GM23248 (cell line): Measurements from ENCODE around the gene MGAM2. TPM values are rescaled to one million over a fixed set of nuclear protein-coding genes. Genes with fewer than 3 reads are reported as not detected.

Source experiments
- DNase-seq: peaks from one replicate; pipeline ENCODE4 v3.0.0-alpha.2; 2015
- H2AFZ ChIP-seq: fragments of 200-600 bp; sonication (generic); 2 replicates; pipeline ENCODE4 v1.6.1; 2016; ENCODE audit warnings: antibody characterized with exemption
- H3F3A ChIP-seq: fragments of 200-600 bp; sonication (generic); 2 replicates; pipeline ENCODE4 v1.6.1; 2016; ENCODE audit warnings: mild to moderate bottlenecking, antibody characterized with exemption, mixed run types; ENCODE audit not compliant: insufficient read depth
- H3K27ac ChIP-seq: fragments of 200-600 bp; sonication (generic); 2 replicates; pipeline ENCODE4 v1.5.1; 2016; ENCODE audit warnings: mild to moderate bottlenecking
- H3K27me3 ChIP-seq: fragments of 200-600 bp; sonication (generic); replicated peaks from 2 replicates; pipeline ENCODE4 v1.6.1; 2016; ENCODE audit warnings: mild to moderate bottlenecking; ENCODE audit not compliant: insufficient read depth
- H3K36me3 ChIP-seq: fragments of 200-600 bp; sonication (generic); 2 replicates; pipeline ENCODE4 v1.6.1; 2016; ENCODE audit warnings: low read depth, mild to moderate bottlenecking
- H3K4me1 ChIP-seq: fragments of 200-600 bp; sonication (generic); 2 replicates; pipeline ENCODE4 v1.6.1; 2016; ENCODE audit warnings: mild to moderate bottlenecking; ENCODE audit not compliant: insufficient read depth
- H3K4me2 ChIP-seq: fragments of 200-600 bp; sonication (generic); one replicate; pipeline ENCODE4 v1.6.1; 2016; ENCODE audit warnings: mild to moderate bottlenecking; ENCODE audit not compliant: unreplicated experiment
- H3K4me3 ChIP-seq: fragments of 200-600 bp; sonication (generic); 2 replicates; pipeline ENCODE4 v1.5.1; 2016; ENCODE audit warnings: mild to moderate bottlenecking
- H3K79me2 ChIP-seq: fragments of 200-600 bp; sonication (generic); 2 replicates; pipeline ENCODE4 v1.6.1; 2016; ENCODE audit warnings: mild to moderate bottlenecking; ENCODE audit not compliant: insufficient read depth
- H3K9ac ChIP-seq: fragments of 200-600 bp; sonication (generic); 2 replicates; pipeline ENCODE4 v1.6.1; 2016; ENCODE audit warnings: mild to moderate bottlenecking
- H3K9me2 ChIP-seq: fragments of 200-600 bp; sonication (generic); 2 replicates; pipeline ENCODE4 v1.6.1; 2016; ENCODE audit warnings: mixed run types, mild to moderate bottlenecking, moderate library complexity; ENCODE audit not compliant: insufficient read depth
- H3K9me3 ChIP-seq: fragments of 200-600 bp; sonication (generic); one replicate; pipeline ENCODE4 v1.6.1; 2017; ENCODE audit warnings: low read depth
- H4K20me1 ChIP-seq: fragments of 200-600 bp; sonication (generic); 2 replicates; pipeline ENCODE4 v1.6.0; 2016; ENCODE audit not compliant: insufficient read depth
- EZH2 ChIP-seq: fragments of 200-600 bp; sonication (generic); IDR thresholded peaks from 2 replicates; pipeline ENCODE4 v1.6.1; 2018; ENCODE audit warnings: antibody characterized with exemption, mild to moderate bottlenecking; ENCODE audit not compliant: insufficient read depth, poor library complexity, severe bottlenecking
- EZH2phosphoT487 ChIP-seq: fragments of 200-600 bp; sonication (generic); IDR thresholded peaks from 2 replicates; pipeline ENCODE4 v1.6.1; 2018; ENCODE audit warnings: antibody characterized with exemption, moderate library complexity, mild to moderate bottlenecking, low read depth; ENCODE audit not compliant: insufficient read depth
- WGBS, 2 experiments: methylation state at CpG; one replicate each; pipeline ENCODE4 v1.1.6; 2015 to 2017; ENCODE audit warnings: low lambda C conversion rate in 2 of 2, low coverage in 1 of 2; ENCODE audit errors: missing lambda C conversion rate in 2 of 2; 5-methylcytosine and 5-hydroxymethylcytosine counted together
- in situ Hi-C: fragments of 300-500 bp; cut with MboI; formaldehyde crosslinking; loops from 2 replicates; pipeline ENCODE4 v1.15.0; 2020
- polyA plus RNA-seq: library from polyadenylated mRNA; unstranded; fragments of >200 nt; fragmentation: Nextera tagmentation; extraction: Ambion mirVana; gene quantifications from 2 replicates; pipeline ENCODE4 v1.2.1, GENCODE V29; 2016
- total RNA-seq: library from RNA; depleted of rRNA; stranded (reverse); fragments of >200 nt; shearing (Covaris generic); gene quantifications from 2 replicates; pipeline ENCODE4 v1.2.3, GENCODE V29; 2014

The MGAM2 gene
- total and polyA plus RNA-seq, 2 experiments from 2014 or later = not detected

DNA sequence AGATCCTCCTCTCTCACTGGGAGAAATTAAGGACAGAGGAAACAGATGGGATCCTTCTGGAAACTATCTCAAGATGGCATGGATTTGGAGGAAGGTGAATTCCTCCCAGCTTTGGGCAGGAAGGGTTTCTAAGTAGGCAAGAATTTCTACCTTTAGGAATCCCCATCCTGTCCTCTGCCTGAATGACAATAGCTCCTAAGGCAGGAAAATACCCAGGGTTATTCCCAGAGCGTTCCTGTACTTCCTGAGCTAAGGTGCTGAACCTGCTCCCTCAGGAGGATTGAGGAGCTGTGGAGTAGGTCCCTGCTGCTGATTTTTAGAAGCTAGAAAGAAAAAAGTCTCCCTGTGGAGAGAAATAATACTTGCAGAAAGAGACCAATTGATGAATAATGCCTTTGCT, 568 bp downstream of the MGAM2 start:
- 3 to 8% methylated on average over 1 of the region's 1 CpG for WGBS, 2 experiments
- H3K4me3 ChIP-seq = no peak overlapping the region
- no peak overlapping the region for H3K27ac ChIP-seq
- H3K4me2 ChIP-seq = no peak overlapping the region
- no peaks in the 10 kb centered on the region for H3K9me2 ChIP-seq
- TF ChIP-seq EZH2 = no peak
- no peak for TF ChIP-seq EZH2phosphoT487
- DNase-seq = no peak
- no peak overlapping the region for H3K9ac ChIP-seq
- no peak overlapping the region for H2AFZ ChIP-seq
- H3K36me3 ChIP-seq = no peaks in the 10 kb centered on the region
- no peaks in the 10 kb centered on the region for H3F3A ChIP-seq
- no peaks in the 10 kb centered on the region for H4K20me1 ChIP-seq
- no peaks in the 10 kb centered on the region for H3K27me3 ChIP-seq
- H3K9me3 ChIP-seq = no peaks in the 10 kb centered on the region
- H3K79me2 ChIP-seq = no peaks in the 10 kb centered on the region
- no peaks in the 10 kb centered on the region for H3K4me1 ChIP-seq
- in situ Hi-C loops = no loop called here

DNA sequence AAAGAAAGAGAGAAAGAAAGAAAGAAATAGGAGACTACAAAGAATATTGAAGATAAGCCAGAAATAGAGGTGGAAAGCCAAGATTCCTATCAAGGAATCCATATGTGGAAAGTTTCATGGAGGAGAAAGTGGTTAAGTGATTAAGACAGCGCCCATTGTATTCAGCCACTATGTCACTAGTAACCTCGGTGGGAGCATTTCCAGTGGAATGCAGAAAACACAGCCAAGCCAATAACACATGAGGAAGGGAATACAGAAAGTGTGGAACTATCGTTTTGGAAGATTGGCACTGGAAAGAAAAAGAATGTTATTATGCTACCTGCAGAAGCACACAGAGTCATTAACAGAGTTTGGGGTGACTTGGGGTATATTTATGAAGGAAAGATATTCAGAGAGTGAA, 2.7 kb downstream of the MGAM2 start:
- Histone ChIP-seq H3K4me1 (no peaks in the 10 kb centered on the region), H3K79me2 (no peaks in the 10 kb centered on the region), H3K4me3 (no peak overlapping the region), H3K36me3 (no peaks in the 10 kb centered on the region), H3K27ac (no peak overlapping the region), H3F3A (no peaks in the 10 kb centered on the region), H3K9me2 (no peaks in the 10 kb centered on the region), H3K9me3 (no peaks in the 10 kb centered on the region), H3K4me2 (no peak overlapping the region), H4K20me1 (no peaks in the 10 kb centered on the region), H2AFZ (no peak overlapping the region), H3K27me3 (no peaks in the 10 kb centered on the region), H3K9ac (no peak overlapping the region)
- 8 to 10% methylated on average over 3 of the region's 3 CpGs for WGBS, 2 experiments
- in situ Hi-C loops = no loop called here
- DNase-seq = no peak
- TF ChIP-seq EZH2phosphoT487 (no peak), EZH2 (no peak)

DNA sequence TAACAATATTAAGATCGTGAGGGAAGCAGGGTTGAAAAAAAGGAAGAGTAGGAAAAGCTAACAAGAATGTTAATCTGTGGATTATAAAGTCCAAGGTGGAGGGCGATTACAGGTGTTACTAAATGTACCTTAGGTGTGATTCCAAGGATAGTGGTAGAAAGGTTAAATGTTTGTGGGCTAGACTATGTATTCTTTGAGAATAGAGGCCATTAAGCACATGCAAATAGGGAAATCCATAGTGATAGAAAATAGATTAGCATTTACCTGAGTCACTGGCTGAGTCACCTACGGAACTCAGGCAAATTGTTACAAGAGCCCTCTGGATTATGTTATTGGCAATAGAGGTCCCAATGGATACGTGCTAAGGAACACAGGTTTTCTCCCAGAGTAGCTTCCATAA, 9.0 kb downstream of the MGAM2 start:
- Histone ChIP-seq H3K9me2 (no peaks in the 10 kb centered on the region), H3K79me2 (no peaks in the 10 kb centered on the region), H3K4me3 (no peak overlapping the region), H3K9me3 (no peaks in the 10 kb centered on the region), H3K4me2 (no peak overlapping the region), H2AFZ (no peak overlapping the region), H3K9ac (no peak overlapping the region), H3K27ac (no peak overlapping the region), H3K4me1 (no peaks in the 10 kb centered on the region), H4K20me1 (no peaks in the 10 kb centered on the region), H3F3A (no peaks in the 10 kb centered on the region), H3K36me3 (no peaks in the 10 kb centered on the region), H3K27me3 (no peaks in the 10 kb centered on the region)
- no peak for DNase-seq
- WGBS, 2 experiments = 18 to 29% methylated on average over 4 of the region's 4 CpGs
- in situ Hi-C loops = no loop called here
- TF ChIP-seq EZH2phosphoT487 = no peak
- no peak for TF ChIP-seq EZH2

DNA sequence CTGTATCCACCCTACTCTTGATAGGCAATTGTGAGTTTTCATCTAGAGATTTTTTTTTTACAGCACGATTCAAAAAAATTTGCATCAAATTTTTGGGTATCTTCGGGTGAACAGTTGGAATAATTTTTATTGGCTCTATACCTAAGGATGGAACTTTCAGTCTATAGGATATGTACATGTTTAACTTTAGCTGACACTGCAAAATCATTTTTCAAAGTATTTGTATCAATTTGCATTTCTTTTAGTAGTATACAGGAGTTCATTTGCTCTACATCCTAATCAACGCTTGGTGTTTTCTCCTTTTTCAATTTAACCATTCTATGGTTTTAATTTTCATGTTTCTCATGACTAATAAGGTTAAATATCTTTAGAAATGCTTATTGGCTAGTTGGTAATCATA, 11.7 kb downstream of the MGAM2 start:
- no peak for TF ChIP-seq EZH2
- no peak for TF ChIP-seq EZH2phosphoT487
- Histone ChIP-seq H3K4me2 (no peak overlapping the region), H3K4me3 (no peak overlapping the region), H3K9me2 (no peaks in the 10 kb centered on the region), H4K20me1 (no peaks in the 10 kb centered on the region), H3K4me1 (no peaks in the 10 kb centered on the region), H3K27me3 (no peaks in the 10 kb centered on the region), H3K9ac (no peak overlapping the region), H3K79me2 (no peaks in the 10 kb centered on the region), H3K36me3 (no peaks in the 10 kb centered on the region), H3F3A (no peaks in the 10 kb centered on the region), H3K9me3 (no peaks in the 10 kb centered on the region), H2AFZ (no peak overlapping the region), H3K27ac (no peak overlapping the region)
- DNase-seq = no peak
- 30 to 35% methylated on average over 3 of the region's 3 CpGs for WGBS, 2 experiments
- in situ Hi-C loops = no loop called here

DNA sequence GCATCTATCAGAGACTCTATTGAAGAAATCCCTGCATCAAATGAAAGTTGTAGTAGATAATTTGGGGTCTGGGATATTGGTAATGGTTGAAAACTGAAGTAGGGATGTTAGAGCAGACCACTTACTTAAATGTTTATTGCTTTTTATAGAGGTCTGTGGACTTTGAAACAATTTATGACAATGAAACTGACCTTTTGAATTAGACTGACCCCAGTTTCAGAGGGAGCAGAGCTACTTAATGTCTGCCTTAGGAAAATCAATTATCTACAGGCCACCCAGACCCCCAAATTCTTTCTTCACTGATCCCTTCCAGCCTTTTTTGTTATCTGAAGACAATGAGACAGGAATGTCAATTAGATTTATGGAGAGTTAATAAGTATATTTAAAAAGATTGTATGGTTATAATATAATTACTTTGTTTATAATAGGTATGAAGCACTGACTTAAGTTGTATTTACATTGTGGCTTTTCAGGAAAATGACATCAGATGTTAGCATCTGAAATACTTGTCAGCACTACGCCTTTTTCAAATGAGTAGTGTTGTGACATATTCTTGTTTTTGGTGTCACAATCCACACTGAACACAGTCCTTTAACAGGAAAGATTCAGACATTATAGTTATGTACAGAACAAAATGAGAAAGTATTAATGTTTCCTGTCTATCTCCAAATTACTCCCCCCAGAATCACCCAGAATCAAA, 13.9 kb downstream of the MGAM2 start:
- Histone ChIP-seq H2AFZ (no peak overlapping the region), H3K9me2 (no peaks in the 10 kb centered on the region), H3F3A (no peaks in the 10 kb centered on the region), H3K9ac (no peak overlapping the region), H3K79me2 (no peaks in the 10 kb centered on the region), H3K36me3 (no peaks in the 10 kb centered on the region), H3K9me3 (no peaks in the 10 kb centered on the region), H3K4me2 (no peak overlapping the region), H3K27me3 (no peaks in the 10 kb centered on the region), H3K4me3 (no peak overlapping the region), H3K4me1 (no peaks in the 10 kb centered on the region), H3K27ac (no peak overlapping the region), H4K20me1 (no peaks in the 10 kb centered on the region)
- no peak for DNase-seq
- TF ChIP-seq EZH2phosphoT487 = no peak
- TF ChIP-seq EZH2 = no peak
- 5 to 12% methylated on average over 1 of the region's 1 CpG for WGBS, 2 experiments
- in situ Hi-C loops = no loop called here
